NB4 (cell line): ENCODE measurements around the gene EXOC4.

ENCODE experiments used
- POLR2A ChIP-seq: IDR thresholded peaks from 2 replicates; pipeline ENCODE4 v1.6.1; 2011; ENCODE audit warnings: mild to moderate bottlenecking; ENCODE audit not compliant: insufficient read length; ENCODE audit errors: extremely low read depth
- TF ChIP-seq, protein P1 (sequence below): IDR thresholded peaks from one replicate; pipeline ENCODE4 v1.5.1; 2012; ENCODE audit warnings: low read depth, low read length

GRCh38 chr7:133723044-133723443 is 470.2 kb downstream of the EXOC4 start:
- no peak for TF ChIP-seq POLR2A
- TF ChIP-seq, protein P1, sequence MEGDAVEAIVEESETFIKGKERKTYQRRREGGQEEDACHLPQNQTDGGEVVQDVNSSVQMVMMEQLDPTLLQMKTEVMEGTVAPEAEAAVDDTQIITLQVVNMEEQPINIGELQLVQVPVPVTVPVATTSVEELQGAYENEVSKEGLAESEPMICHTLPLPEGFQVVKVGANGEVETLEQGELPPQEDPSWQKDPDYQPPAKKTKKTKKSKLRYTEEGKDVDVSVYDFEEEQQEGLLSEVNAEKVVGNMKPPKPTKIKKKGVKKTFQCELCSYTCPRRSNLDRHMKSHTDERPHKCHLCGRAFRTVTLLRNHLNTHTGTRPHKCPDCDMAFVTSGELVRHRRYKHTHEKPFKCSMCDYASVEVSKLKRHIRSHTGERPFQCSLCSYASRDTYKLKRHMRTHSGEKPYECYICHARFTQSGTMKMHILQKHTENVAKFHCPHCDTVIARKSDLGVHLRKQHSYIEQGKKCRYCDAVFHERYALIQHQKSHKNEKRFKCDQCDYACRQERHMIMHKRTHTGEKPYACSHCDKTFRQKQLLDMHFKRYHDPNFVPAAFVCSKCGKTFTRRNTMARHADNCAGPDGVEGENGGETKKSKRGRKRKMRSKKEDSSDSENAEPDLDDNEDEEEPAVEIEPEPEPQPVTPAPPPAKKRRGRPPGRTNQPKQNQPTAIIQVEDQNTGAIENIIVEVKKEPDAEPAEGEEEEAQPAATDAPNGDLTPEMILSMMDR, result no peak
